ENCODE measurements around the gene SPIRE1. TPM values are rescaled to one million over a fixed set of nuclear protein-coding genes. Genes with fewer than 3 reads are reported as not detected.

SPIRE1 gene
- total RNA-seq, 1 experiment from 2014 or later, result 16.6 TPM

DNA sequence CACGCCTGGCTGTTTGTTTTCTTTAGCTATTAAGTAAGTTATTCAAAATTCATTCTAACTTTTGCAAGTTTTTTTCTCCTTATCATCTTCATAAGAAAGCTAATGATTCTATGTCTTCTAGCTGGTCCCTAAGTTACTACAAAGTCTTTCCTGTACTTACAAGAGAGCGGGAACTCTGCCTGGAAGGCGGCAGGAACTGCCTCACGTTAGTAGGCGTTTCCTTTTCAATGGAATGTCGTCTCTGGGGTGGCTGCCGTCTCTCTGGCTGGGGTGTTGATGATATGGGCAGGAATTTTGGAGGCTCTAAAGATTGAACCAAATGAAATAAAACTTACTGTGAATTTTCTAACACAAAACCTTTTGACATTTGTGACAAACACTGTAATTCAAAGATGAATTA, 194.7 kb downstream of the SPIRE1 start:
- Histone ChIP-seq H3T11ph (ENCODE audit: low read length) (no peak overlapping the region), H3K4ac (ENCODE audit: low read depth, low read length) (no peak overlapping the region), H3K23me2 (ENCODE audit: insufficient read length, low read depth, low read length, poor library complexity, severe bottlenecking) (no peaks in the 10 kb centered on the region), H2AFZ (ENCODE audit: low read length) (no peak overlapping the region), H3K23ac (ENCODE audit: insufficient read length, low read depth, low read length) (no peak overlapping the region), H3K18ac (ENCODE audit: insufficient read length, low read depth, low read length) (no peak overlapping the region), H3K27me3 (ENCODE audit: insufficient read depth, low read length) (no peaks in the 10 kb centered on the region), H3K56ac (ENCODE audit: insufficient read length, low read depth, low read length) (no peak overlapping the region), H3K27ac (ENCODE audit: insufficient read length, low read depth, low read length) (no peak overlapping the region), H3K79me2 (ENCODE audit: insufficient read depth, low read length) (no peaks in the 10 kb centered on the region), H4K8ac (replicated peaks; ENCODE audit: insufficient read length, low read depth, low read length) (no peak overlapping the region), H2BK120ac (ENCODE audit: low read depth, low read length, poor library complexity, severe bottlenecking) (no peak overlapping the region), H4K20me1 (ENCODE audit: control insufficient read depth, insufficient read depth, insufficient read length) (peaks cover 3% of the 10 kb centered on the region), H2BK15ac (ENCODE audit: low read depth, low read length) (no peak overlapping the region), H2BK5ac (ENCODE audit: insufficient read length, low read length) (no peak overlapping the region), H3K4me2 (ENCODE audit: insufficient read depth, insufficient read length, low read length) (no peak overlapping the region), H2BK20ac (ENCODE audit: low read depth, low read length, poor library complexity, severe bottlenecking) (no peak overlapping the region), H3K9me3 (ENCODE audit: control insufficient read depth, low read depth, low read length) (no peaks in the 10 kb centered on the region), H3K4me1 (ENCODE audit: insufficient read depth, low read length) (no peaks in the 10 kb centered on the region), H4K5ac (ENCODE audit: insufficient read length, low read depth, low read length) (no peak overlapping the region), H2AK5ac (ENCODE audit: insufficient read length, low read length) (no peak overlapping the region), H3K14ac (ENCODE audit: insufficient read depth, low read length) (no peak overlapping the region), H3K79me1 (ENCODE audit: insufficient read depth, low read depth, low read length, poor library complexity, severe bottlenecking) (no peaks in the 10 kb centered on the region), H2BK12ac (ENCODE audit: insufficient read length, low read depth, low read length) (no peak overlapping the region), H3K9ac (ENCODE audit: extremely low read depth, insufficient read length, low read length) (no peak overlapping the region), H4K91ac (ENCODE audit: insufficient read length, low read depth, low read length) (no peak overlapping the region)
- TF ChIP-seq, protein P1, sequence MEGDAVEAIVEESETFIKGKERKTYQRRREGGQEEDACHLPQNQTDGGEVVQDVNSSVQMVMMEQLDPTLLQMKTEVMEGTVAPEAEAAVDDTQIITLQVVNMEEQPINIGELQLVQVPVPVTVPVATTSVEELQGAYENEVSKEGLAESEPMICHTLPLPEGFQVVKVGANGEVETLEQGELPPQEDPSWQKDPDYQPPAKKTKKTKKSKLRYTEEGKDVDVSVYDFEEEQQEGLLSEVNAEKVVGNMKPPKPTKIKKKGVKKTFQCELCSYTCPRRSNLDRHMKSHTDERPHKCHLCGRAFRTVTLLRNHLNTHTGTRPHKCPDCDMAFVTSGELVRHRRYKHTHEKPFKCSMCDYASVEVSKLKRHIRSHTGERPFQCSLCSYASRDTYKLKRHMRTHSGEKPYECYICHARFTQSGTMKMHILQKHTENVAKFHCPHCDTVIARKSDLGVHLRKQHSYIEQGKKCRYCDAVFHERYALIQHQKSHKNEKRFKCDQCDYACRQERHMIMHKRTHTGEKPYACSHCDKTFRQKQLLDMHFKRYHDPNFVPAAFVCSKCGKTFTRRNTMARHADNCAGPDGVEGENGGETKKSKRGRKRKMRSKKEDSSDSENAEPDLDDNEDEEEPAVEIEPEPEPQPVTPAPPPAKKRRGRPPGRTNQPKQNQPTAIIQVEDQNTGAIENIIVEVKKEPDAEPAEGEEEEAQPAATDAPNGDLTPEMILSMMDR (conservative IDR thresholded peaks at IDR 0.05), result no peak
- no peaks in the 10 kb centered on the region for H3K9me3 Mint-ChIP-seq
- no peaks in the 10 kb centered on the region for H3K27me3 Mint-ChIP-seq (ENCODE audit: low read depth)
- no peak overlapping the region for H3K4me3 Mint-ChIP-seq
- H3K27ac Mint-ChIP-seq, result peak overlapping the region in 1 of 3 experiments; percentile 75; a peak in 2 of 7 replicates
- no CpG with 5 or more reads among the region's 7 CpGs for WGBS (ENCODE audit: extremely low coverage, insufficient read length, low lambda C conversion rate)
- peaks cover 5 to 7% of the 10 kb centered on the region in 2 experiments for H3K4me1 Mint-ChIP-seq
- DNase-seq, result no peak
- H3K36me3 Mint-ChIP-seq (ENCODE audit: insufficient read depth in 1 of 3, low read depth in 3 of 3), result peaks cover 0 to 5% (median 2%) of the 10 kb centered on the region in 3 experiments; a peak in 3 of 7 replicates

Data from H9 (cell line).